ENCODE results near the gene KCNV2.

Gene KCNV2

GRCh38 chr9:2726650-2727340, 9.5 kb downstream of the KCNV2 start:
- peaks cover 14% of the 10 kb centered on the region for H3K4me1 ChIP-seq
- DNase-seq (ENCODE audit: low spot score in 2 of 2) = no peak
- in situ Hi-C loops (cut with MboI; ENCODE audit: low sequenced_read_pairs) = no loop called here
- no peaks in the 10 kb centered on the region for H3K27me3 ChIP-seq (ENCODE audit: low read depth)
- no peaks in the 10 kb centered on the region for H3K9me3 ChIP-seq
- H3K4me3 ChIP-seq = no peak overlapping the region
- H3K36me3 ChIP-seq (replicated peaks) = no peaks in the 10 kb centered on the region

GRCh38 chr9:2727374-2727773, 10.1 kb downstream of the KCNV2 start:
- Histone ChIP-seq H3K4me3 (no peak overlapping the region), H3K27me3 (ENCODE audit: low read depth) (no peaks in the 10 kb centered on the region), H3K36me3 (replicated peaks) (no peaks in the 10 kb centered on the region), H3K9me3 (no peaks in the 10 kb centered on the region), H3K4me1 (peaks cover 14% of the 10 kb centered on the region)
- in situ Hi-C loops (cut with MboI; ENCODE audit: low sequenced_read_pairs) = no loop called here
- no peak for DNase-seq (ENCODE audit: low spot score in 2 of 2)

GRCh38 chr9:2727966-2728613, 10.8 kb downstream of the KCNV2 start:
- Histone ChIP-seq H3K9me3 (no peaks in the 10 kb centered on the region), H3K27me3 (ENCODE audit: low read depth) (no peaks in the 10 kb centered on the region), H3K36me3 (replicated peaks) (no peaks in the 10 kb centered on the region), H3K4me1 (peaks cover 8% of the 10 kb centered on the region), H3K4me3 (no peak overlapping the region)
- in situ Hi-C loops (cut with MboI; ENCODE audit: low sequenced_read_pairs) = no loop called here
- DNase-seq (ENCODE audit: low spot score in 2 of 2) = peak; percentile 63 to 64

- DNase-seq (ENCODE audit: low spot score in 2 of 2) = no peak
- Histone ChIP-seq H3K4me1 (peaks cover 4% of the 10 kb centered on the region), H3K27me3 (ENCODE audit: low read depth) (no peaks in the 10 kb centered on the region), H3K36me3 (replicated peaks) (no peaks in the 10 kb centered on the region), H3K4me3 (no peak overlapping the region), H3K9me3 (no peaks in the 10 kb centered on the region)
- in situ Hi-C loops (cut with MboI; ENCODE audit: low sequenced_read_pairs) = no loop called here
These were observed 11.7 kb downstream of the KCNV2 start for GRCh38 chr9:2729003-2729402.

GRCh38 chr9:2729721-2730120, 12.4 kb downstream of the KCNV2 start:
- no peaks in the 10 kb centered on the region for H3K36me3 ChIP-seq (replicated peaks)
- in situ Hi-C loops (cut with MboI; ENCODE audit: low sequenced_read_pairs) = no loop called here
- H3K9me3 ChIP-seq = no peaks in the 10 kb centered on the region
- H3K4me1 ChIP-seq = peaks cover 4% of the 10 kb centered on the region
- no peaks in the 10 kb centered on the region for H3K27me3 ChIP-seq (ENCODE audit: low read depth)
- H3K4me3 ChIP-seq = no peak overlapping the region
- DNase-seq (ENCODE audit: low spot score in 2 of 2) = no peak

GRCh38 chr9:2730971-2731370, 13.7 kb downstream of the KCNV2 start:
- H3K4me1 ChIP-seq = peaks cover 4% of the 10 kb centered on the region
- DNase-seq (ENCODE audit: low spot score in 2 of 2) = no peak
- H3K4me3 ChIP-seq = no peak overlapping the region
- no peaks in the 10 kb centered on the region for H3K9me3 ChIP-seq
- in situ Hi-C loops (cut with MboI; ENCODE audit: low sequenced_read_pairs) = no loop called here
- no peaks in the 10 kb centered on the region for H3K36me3 ChIP-seq (replicated peaks)
- no peaks in the 10 kb centered on the region for H3K27me3 ChIP-seq (ENCODE audit: low read depth)

GRCh38 chr9:2732492-2732891, 15.2 kb downstream of the KCNV2 start:
- in situ Hi-C loops (cut with MboI; ENCODE audit: low sequenced_read_pairs) = no loop called here
- no peak for DNase-seq (ENCODE audit: low spot score in 2 of 2)
- H3K9me3 ChIP-seq = no peaks in the 10 kb centered on the region

GRCh38 chr9:2740616-2741015, 23.3 kb downstream of the KCNV2 start:
- no peaks in the 10 kb centered on the region for H3K27me3 ChIP-seq (ENCODE audit: low read depth)
- no peak for DNase-seq (ENCODE audit: low spot score in 2 of 2)
- no peak overlapping the region for H3K4me3 ChIP-seq
- H3K4me1 ChIP-seq = no peaks in the 10 kb centered on the region
- H3K36me3 ChIP-seq (replicated peaks) = peaks cover under 1% of the 10 kb centered on the region; the same call in 1 of the 2 replicates
- in situ Hi-C loops (cut with MboI; ENCODE audit: low sequenced_read_pairs) = no loop called here
- H3K9me3 ChIP-seq = no peaks in the 10 kb centered on the region

More at GRCh38 chr9:2732492-2732891, 15.2 kb downstream of the KCNV2 start:
- H3K27me3 ChIP-seq (ENCODE audit: low read depth) = no peaks in the 10 kb centered on the region
- H3K4me3 ChIP-seq = no peak overlapping the region
- peaks cover 4% of the 10 kb centered on the region for H3K4me1 ChIP-seq
- no peaks in the 10 kb centered on the region for H3K36me3 ChIP-seq (replicated peaks)

- Histone ChIP-seq H3K4me1 (no peaks in the 10 kb centered on the region), H3K36me3 (replicated peaks) (peaks cover 7% of the 10 kb centered on the region; the same call in 1 of the 2 replicates), H3K27me3 (ENCODE audit: low read depth) (no peaks in the 10 kb centered on the region), H3K9me3 (no peaks in the 10 kb centered on the region), H3K4me3 (no peak overlapping the region)
- in situ Hi-C loops (cut with MboI; ENCODE audit: low sequenced_read_pairs) = no loop called here
- no peak for DNase-seq (ENCODE audit: low spot score in 2 of 2)
These were observed 24.3 kb downstream of the KCNV2 start for GRCh38 chr9:2741441-2742158.

GRCh38 chr9:2742214-2742613, 24.9 kb downstream of the KCNV2 start:
- DNase-seq (ENCODE audit: low spot score in 2 of 2) = no peak
- H3K9me3 ChIP-seq = no peaks in the 10 kb centered on the region
- no peaks in the 10 kb centered on the region for H3K4me1 ChIP-seq
- no peak overlapping the region for H3K4me3 ChIP-seq
- H3K27me3 ChIP-seq (ENCODE audit: low read depth) = no peaks in the 10 kb centered on the region
- in situ Hi-C loops (cut with MboI; ENCODE audit: low sequenced_read_pairs) = no loop called here
- H3K36me3 ChIP-seq (replicated peaks) = peaks cover 7% of the 10 kb centered on the region; the same call in 1 of the 2 replicates

- Histone ChIP-seq H3K9me3 (no peaks in the 10 kb centered on the region), H3K4me3 (no peak overlapping the region), H3K36me3 (replicated peaks) (peaks cover 7% of the 10 kb centered on the region; the same call in 1 of the 2 replicates), H3K27me3 (ENCODE audit: low read depth) (no peaks in the 10 kb centered on the region), H3K4me1 (no peaks in the 10 kb centered on the region)
- in situ Hi-C loops (cut with MboI; ENCODE audit: low sequenced_read_pairs) = no loop called here
- DNase-seq (ENCODE audit: low spot score in 2 of 2) = no peak
These were observed 26.7 kb downstream of the KCNV2 start for GRCh38 chr9:2743937-2744529.

GRCh38 chr9:2745560-2746380, 28.5 kb downstream of the KCNV2 start:
- in situ Hi-C loops (cut with MboI; ENCODE audit: low sequenced_read_pairs) = no loop called here
- Histone ChIP-seq H3K36me3 (replicated peaks) (peaks cover 7% of the 10 kb centered on the region; the same call in 1 of the 2 replicates), H3K4me1 (no peaks in the 10 kb centered on the region), H3K4me3 (no peak overlapping the region), H3K9me3 (no peaks in the 10 kb centered on the region), H3K27me3 (ENCODE audit: low read depth) (no peaks in the 10 kb centered on the region)
- no peak for DNase-seq (ENCODE audit: low spot score in 2 of 2)

- H3K4me1 ChIP-seq = peaks cover under 1% of the 10 kb centered on the region; the same call in 1 of the 2 replicates
- in situ Hi-C loops (cut with MboI; ENCODE audit: low sequenced_read_pairs) = no loop called here
- H3K9me3 ChIP-seq = no peaks in the 10 kb centered on the region
These were observed 32.2 kb downstream of the KCNV2 start for GRCh38 chr9:2749485-2749884.

More at GRCh38 chr9:2749485-2749884, 32.2 kb downstream of the KCNV2 start:
- Histone ChIP-seq H3K36me3 (replicated peaks) (peaks cover 10% of the 10 kb centered on the region; the same call in 1 of the 2 replicates), H3K4me3 (no peak overlapping the region), H3K27me3 (ENCODE audit: low read depth) (no peaks in the 10 kb centered on the region)
- DNase-seq (ENCODE audit: low spot score in 2 of 2) = no peak
